C4-2B (cell line): ENCODE measurements around the gene IGFBP6.

Experiments used
- CTCF ChIP-seq: fragments of 450-650 bp; conservative IDR thresholded peaks from 2 replicates; pipeline ENCODE4 v1.5.1; 2017; ENCODE audit warnings: mild to moderate bottlenecking
- ZFX ChIP-seq: fragments of 450-650 bp; IDR thresholded peaks from 2 replicates; pipeline ENCODE4 v1.6.1; 2017

- TF ChIP-seq CTCF (no peak), ZFX (no peak)
Measured at GRCh38 chr12:53151039-53151438, 53.6 kb downstream of the IGFBP6 start.
